ENCODE data around the gene EIF4H.
A peak's percentile ranks its signal among the peaks of the same experiment; 100 is the strongest.
"Not testable (repeated sequence)": the region's sequence is repeated elsewhere in the genome, so short reads cannot be mapped to it uniquely, and the experiment has no call there.

Gene EIF4H

DNA sequence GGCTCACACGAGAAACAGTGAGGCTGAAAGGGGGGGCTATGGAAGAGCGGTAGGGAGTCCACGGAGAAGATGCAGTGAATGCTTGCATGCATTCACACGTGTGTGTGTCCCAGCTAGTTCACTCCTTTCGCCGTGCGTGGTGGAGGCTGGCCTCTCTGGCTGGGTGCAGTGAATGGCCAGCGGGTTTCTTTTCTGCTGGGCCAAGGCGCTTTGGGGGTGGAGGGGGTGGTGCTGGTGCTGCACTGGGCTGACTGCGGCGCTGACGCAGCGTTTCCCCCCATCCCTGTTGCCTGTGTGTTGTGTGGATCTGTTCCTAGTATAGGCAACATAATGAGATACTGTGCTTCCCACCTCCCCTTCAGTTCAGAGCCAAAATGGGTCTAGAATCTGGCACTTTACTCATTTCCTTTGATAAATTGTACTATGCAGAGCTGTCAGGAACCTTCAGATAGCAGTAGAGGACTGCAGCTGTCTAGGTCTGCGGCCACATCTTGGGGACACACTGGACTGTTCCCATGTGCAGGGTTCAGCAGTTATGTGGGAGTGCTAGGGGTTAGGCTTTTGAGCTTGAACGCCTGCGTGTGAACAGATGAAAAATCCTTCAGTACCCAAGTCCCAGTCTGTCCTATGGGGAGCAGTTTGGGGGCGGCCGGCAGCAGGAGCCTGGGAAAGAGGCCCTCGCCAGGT is 22.0 kb downstream of the EIF4H start:
- intact Hi-C loops (cut with DNase I), result not testable (repeated sequence)
- DNase-seq, result peak; percentile 22 to 94 (median 57)

DNA sequence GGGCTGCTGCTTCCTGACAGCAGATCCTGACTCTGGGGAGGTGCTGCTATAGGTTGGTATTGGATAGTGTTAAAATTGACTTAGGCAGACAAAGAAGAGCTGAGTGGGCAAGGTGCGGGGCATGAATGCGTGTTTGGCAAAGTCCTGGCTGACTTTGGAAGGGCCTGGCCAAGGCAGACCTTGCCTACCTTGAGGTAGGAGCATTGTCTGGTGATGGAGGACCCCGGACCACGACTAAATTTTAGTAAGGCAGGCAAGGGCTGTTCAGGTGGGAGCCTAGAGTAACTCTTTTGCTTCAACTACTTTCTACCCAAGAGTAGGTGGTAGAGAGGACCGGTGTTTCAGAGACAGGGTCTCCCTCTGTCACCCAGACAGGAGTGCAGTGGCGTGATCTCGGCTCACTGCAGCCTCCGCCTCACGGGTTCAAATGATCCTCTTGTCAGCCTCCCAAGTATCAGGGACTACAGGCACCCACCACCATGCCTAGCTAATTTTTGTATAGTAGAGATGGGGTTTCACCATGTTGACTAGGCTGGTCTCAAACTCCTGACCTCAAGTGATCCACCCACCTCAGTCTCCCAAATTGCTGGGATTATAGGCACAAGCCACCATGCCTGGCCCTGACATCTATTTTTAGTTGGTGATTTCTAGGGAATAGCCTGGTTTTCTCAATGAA is 23.4 kb downstream of the EIF4H start:
- intact Hi-C loops (cut with DNase I), result no loop called here
- peak in 3 of 10 donors; percentile 4 to 60 (median 37) for DNase-seq

DNA sequence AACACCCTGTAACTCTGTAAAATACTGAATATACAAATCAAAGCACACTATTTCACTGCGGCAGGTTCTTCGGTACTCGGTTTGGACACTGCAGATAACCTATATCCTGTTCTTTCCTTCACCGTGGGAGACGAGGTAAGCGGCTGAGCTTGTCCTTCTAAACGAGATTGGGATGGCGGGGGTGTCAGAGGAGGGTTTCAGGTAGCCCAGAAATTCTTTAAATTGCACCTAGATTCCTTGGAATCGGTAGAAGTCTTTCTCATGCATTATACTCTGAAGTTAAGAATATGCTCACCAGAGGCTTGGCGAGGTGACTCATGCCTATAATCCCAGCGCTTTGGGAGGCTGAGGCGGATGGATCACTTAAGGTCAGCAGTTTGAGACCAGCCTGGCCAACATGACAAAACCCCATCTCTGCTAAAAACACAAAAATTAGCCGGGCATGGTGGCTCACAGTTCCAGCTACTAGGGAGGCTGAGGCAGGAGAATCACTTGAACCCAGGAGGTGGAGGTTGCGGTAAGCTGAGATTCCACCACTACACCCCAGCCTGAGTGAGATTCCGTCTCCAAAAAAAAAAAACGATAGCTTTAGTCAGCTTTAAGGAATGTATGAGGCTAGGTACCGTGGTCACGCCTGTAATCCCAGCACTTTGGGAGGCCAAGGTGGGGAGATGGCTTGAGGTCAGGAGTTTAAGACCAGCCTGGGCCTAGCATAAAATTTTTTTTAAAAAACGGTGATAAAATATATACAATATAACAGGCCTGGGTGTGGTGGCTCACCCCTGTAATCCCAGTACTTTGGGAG is 25.6 kb downstream of the EIF4H start:
- intact Hi-C loops (cut with DNase I), result no loop called here
- DNase-seq, result peak in 2 of 10 donors; percentile 3 to 11

DNA sequence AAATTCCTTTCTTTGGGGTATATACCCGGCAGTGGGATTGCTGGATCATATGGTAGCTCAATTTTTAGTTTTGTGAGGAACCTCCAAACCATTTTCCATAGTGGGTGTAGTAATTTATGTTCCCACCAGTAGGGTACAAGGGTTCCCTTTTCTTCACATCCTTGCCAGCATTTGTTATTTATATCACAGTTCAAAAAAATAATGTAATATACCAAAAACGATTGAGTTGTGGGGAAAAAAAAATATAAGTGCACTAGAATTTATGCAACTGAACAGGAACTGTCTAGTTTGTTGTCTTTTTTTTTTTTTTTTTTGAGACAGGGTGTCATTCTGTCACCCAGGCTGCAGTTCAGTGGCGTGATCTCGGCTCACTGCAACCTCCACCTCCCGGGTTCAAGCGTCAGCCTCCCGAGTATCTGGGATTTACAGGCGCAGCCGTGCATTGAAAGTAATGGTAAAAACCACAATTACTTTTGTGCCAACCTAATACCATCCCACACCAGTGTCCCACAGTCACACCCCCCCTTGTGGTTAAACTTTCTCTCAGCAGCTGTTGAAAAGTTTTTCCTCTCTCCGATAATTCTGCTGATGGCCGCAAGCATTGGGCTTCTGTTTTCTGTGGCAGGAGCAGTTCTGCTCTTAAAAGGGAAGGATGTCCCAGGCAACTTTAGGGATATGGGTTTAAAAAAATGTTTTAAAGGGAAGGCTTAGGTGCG is 28.8 kb downstream of the EIF4H start:
- peak in 2 of 10 donors; percentile 16 to 50 for DNase-seq
- intact Hi-C loops (cut with DNase I), result no loop called here

DNA sequence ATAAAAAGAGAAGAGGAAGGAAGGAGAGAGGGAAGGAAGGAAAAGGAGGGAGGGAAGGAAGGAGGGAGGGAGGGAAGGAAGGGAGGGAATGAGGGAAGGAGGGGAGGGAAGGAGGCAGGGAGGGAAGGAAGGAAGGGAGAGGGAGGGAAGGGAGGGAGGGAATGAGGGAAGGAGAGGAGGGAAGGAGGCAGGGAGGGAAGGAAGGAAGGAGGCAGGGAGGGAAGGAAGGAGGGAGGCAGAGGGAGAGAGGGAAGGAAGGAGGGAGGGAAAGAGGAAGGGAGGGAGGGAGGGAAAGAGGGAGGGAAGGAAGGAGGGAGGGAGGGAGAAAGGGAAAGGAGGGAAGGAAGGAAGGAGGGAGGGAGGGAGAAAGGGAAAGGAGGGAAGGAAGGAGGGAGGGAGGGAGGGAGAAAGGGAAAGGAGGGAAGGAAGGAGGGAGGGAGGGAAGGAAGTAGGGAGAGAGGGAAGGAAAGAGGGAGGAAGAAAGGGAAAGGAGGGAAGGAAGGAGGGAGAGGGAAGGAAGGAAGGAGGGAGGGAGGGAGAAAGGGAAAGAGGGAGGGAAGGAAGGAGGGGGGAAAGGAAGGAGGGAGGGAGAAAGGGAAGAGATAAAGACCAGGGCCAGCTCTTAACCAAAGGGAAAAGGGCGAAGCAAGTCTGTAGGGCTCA is 29.9 kb downstream of the EIF4H start:
- DNase-seq, result no peak
- intact Hi-C loops (cut with DNase I), result no loop called here

DNA sequence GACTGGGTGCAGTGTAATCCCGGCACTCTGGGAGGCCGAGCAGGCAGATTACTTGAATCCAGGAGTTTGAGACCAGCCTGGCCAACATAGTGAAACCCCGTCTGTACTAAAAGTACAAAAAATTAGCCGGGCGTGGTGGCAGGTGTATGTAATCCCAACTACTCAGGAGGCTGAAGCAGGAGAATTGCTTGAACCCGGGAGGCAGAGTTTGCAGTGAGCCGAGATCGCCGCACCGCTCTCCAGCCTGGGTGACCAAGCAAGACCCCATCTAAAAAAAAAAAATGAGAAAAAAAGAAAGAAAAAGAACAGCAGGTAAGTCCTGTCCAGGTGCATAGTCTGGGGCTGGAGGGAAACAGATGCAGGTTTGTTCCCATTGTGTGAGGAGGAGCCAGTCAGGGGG is 31.9 kb downstream of the EIF4H start:
- intact Hi-C loops (cut with DNase I), result loop anchor here (1.0 to 2.0 kb wide), 2 partner anchors 187 to 195 kb away; no protein-coding TSS in a partner anchor
- DNase-seq, result peak in 4 of 10 donors; percentile 12 to 66 (median 44)

DNA sequence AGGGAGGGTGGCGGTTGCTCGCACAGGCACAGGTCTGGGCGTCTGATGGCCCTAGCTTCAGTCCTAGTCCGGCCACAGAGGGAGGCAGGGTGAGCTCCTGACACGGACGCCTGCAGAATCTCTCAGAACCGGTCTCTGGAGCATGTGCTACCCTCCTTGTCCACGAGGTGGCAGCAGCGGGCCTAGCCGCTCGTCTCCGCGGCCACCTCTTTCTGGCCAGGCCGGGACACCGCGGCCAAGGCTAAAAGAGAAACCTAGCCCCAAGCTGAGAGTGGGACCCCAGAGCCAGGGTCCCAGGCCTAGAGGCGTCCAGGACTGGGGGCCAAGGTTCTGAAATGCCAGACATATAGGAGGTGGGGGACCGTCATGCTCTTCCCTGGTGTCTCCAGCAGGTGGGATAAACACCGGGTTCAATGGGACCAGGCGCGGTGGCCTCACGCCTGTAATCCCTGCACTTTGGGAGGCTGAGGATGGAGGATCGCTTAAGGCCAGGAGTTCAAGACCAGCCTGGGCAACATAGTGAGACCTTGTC is 32.5 kb downstream of the EIF4H start:
- peak; percentile 74 to 98 (median 92) for DNase-seq
- intact Hi-C loops (cut with DNase I), result loop anchor here (1.0 to 2.0 kb wide), 2 partner anchors 186 to 195 kb away; no protein-coding TSS in a partner anchor

DNA sequence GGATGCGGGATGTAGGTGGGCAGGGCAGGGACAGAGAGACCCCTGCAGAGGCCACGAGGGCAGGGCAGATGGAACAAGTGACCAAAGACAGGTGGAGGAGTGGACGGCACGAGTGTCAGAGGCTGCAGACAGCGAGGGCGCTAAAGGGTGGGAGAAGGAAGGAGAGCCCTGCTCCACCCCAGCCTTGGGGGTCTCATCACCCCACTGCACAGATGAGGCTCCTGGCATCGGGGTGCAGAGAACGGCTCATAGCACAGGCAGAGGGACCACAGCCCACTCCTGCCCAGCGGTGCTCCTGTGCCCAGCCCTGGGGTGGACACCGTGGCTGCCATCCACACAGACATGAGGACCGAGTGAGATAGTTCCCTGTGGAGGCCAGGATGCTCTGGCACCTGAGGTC is 33.4 kb downstream of the EIF4H start:
- intact Hi-C loops (cut with DNase I), result loop anchor here (2.0 kb wide), 1 partner anchor 185 kb away; no protein-coding TSS in a partner anchor
- peak in 4 of 10 donors; percentile 10 to 77 (median 39) for DNase-seq

DNA sequence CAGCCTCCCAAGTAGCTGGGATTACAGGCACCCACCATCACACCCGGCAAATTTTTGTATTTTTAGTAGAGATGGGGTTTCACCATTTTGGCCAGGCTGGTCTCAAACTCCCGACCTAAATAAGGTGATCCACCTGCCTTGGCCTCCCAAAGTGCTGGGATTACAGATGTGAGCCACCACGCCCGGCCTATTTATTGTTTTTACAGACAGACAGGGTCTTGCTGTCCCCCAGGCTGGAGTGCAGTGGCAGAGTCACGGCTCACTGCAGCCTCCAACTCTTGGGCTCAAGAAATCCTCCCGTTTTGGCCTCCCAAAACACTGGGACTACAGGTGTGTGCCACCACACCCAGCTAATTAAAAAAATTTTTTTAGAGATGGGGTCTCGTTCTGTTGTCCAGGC is 34.1 kb downstream of the EIF4H start:
- intact Hi-C loops (cut with DNase I), result not testable (repeated sequence)
- peak in 3 of 10 donors; percentile 18 to 41 (median 23) for DNase-seq

DNA sequence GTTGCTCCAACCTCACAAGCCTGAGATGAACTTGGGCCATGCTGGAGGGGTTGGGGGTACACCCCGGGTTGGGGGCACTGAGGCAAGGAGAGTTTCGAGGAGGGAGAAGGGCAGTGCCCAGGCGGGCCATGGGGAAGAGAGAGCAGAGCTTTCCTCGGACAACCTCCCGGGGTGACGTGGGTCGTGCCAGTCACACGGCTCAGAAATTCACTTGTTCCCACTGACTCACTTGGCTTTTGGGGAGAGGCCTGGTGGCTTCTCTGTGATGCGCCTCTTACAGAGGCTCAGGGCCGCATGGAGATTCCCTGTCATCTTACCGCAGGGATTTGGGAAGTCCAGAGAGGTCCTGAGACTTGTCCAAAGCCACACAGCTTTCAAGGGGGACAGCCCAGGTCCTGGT is 38.5 kb downstream of the EIF4H start:
- peak in 3 of 10 donors; percentile 38 to 70 (median 68) for DNase-seq
- intact Hi-C loops (cut with DNase I), result no loop called here

DNA sequence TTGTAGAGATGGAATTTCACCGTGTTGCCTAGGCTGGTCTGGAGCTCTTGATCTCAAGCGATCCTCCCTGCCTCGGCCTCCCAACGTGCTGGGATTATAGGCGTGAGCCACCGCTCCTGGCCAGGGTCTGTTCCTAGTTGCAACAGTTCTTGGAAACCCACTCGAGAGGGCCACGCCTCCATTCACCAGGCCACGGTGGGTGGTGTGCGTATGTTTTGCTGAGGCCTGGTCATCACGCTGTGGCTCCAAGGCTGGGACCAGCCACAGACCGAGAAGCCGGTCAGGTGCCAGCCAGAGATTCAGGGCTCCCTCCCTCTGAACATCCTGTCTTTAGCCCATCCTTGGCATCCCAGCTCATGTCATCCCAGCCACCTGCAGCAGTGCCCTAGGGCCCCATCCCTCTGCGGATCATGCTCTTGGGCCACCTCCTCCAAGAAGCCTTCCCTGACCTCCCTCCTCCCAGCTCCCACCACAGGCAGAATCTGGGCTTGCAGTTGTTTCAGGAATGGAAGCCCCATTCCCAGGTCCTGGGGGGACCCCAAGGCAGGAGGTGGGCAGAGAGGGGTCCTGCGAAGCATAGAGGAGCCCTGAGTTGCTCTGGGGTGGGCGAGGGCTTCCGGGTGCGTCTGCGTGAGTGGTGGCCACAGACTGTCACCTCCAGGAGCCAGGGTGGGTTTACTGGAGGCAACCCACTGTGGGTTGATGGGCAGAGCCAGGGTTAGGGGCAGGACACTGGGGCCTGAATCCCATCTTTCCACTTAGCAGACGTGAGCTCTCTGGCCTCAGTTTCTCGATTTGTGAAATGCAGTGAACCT is 40.9 kb downstream of the EIF4H start:
- peak in 3 of 10 donors; percentile 63 to 79 (median 72) for DNase-seq
- intact Hi-C loops (cut with DNase I), result no loop called here

DNA sequence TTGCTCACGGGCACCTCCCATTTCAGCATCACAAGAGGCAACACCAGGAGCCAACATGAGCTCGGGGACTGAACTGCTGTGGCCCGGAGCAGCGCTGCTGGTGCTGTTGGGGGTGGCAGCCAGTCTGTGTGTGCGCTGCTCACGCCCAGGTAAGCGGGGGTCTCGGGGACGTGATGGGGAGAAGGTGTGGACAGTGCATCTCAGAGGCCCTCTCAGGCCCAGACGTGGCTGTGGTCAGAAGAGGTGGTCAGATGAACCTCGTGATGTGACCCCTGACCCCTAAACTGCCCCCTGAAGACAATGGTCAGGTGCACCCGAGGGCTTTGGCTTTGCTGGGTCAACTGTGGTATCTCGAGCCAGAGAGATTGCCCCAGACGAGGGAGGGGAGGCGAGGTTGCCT is 41.8 kb downstream of the EIF4H start:
- intact Hi-C loops (cut with DNase I), result no loop called here

DNA sequence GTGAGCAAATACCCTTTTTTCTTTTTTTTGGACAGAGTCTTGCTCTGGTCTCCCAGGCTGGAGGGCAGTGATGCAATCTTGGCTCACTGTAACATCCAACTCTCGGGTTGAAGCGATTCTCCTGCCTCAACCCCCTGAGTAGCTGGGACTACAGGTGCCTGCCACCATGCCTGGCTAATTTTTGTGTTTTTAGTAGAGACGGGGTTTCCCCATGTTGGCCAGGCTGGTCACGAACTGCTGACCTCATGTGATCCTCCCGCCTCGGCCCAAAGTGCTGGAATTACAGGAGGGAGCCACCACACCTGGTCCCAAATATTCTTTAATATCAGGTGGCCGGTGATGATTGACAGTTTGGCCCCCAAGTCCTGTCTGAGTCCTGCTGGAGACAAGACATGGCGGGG is 42.2 kb downstream of the EIF4H start:
- peak in 2 of 10 donors; percentile 27 to 66 for DNase-seq
- intact Hi-C loops (cut with DNase I), result no loop called here

More for the DNA sequence above, 41.8 kb downstream of the EIF4H start:
- peak in 3 of 10 donors; percentile 25 to 59 (median 29) for DNase-seq

DNA sequence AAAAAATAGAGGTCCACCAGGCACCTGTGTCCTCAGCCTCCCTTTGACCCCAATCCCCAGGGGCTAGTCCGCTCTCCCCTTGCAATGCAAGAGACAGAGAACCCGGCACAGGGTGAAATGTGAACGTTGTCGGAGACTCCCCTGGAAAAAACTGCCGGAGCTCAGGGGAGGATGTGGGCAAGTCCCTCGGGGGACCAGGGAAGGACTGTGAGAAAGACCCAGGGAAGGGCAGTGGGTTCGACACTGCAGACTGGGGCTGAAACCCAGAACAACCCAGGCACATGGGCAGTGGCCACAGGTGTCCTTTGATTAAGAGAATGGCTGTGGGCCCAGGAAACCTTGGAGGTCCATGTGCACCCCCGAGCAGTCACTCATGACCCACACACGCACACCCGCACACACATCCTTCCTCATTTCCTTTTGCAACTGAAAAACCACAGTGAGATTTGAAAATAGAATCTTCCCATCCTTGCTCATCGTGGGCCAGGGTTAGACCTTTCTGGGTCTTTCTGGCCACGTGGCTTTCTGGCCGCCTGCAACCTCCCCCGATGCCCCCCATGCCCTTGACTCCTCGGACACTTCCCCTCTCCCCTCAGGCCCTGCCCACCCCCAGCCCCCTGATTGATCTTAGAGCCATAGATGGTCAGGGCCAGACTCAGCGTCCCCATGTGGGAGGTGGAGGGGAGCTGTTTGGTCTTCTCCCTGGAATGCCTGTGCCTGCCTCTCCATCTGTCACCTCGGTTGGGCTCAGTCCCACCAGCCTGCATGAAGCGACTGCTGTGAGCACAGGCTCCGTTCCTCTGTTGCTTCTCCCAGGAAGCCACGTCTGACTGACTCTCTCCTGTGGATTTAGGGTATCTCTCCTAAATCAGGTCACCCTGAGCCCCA is 43.5 kb downstream of the EIF4H start:
- DNase-seq, result peak in 3 of 10 donors; percentile 35 to 68 (median 47)
- intact Hi-C loops (cut with DNase I), result no loop called here

DNA sequence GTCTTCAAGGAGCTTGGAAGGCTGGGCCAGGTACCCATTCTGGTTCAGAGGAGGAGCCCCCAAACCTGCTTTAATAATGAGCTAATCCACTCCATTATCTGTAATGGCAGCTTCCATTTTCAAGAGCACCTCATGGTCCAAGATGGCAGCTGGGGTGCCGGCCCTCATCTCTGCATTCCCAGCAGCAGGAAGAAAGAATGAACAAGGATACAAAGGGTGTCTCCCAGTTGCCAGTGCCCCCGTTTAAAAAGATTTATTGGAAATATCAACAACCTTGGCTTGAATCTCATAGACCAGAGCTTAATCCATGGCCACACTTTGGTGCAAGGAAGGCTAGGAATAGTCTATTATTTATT is 44.2 kb downstream of the EIF4H start:
- intact Hi-C loops (cut with DNase I), result no loop called here
- DNase-seq, result peak in 2 of 10 donors; percentile 13 to 24

DNA sequence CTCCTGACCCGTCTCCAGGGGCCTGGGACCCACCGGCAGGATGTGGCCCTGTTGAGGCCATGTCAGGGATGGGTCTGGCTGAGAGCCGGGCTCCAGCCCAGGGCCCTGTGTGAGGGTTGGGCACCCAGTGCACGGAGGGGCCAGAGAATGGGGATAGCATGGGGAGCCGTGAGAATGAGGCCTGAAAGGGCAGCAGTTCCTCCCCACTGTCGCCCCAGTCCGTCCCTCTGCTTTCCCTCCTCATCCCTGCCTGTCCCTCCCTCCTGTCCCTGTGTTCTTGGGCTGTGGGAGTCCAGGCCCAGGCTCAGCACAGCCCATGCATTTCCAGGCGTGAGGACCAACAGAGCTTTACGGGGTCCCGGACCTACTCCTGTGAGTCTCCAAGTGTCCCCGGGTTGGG is 45.3 kb downstream of the EIF4H start:
- intact Hi-C loops (cut with DNase I), result no loop called here
- peak in 2 of 10 donors; percentile 63 to 67 for DNase-seq

DNA sequence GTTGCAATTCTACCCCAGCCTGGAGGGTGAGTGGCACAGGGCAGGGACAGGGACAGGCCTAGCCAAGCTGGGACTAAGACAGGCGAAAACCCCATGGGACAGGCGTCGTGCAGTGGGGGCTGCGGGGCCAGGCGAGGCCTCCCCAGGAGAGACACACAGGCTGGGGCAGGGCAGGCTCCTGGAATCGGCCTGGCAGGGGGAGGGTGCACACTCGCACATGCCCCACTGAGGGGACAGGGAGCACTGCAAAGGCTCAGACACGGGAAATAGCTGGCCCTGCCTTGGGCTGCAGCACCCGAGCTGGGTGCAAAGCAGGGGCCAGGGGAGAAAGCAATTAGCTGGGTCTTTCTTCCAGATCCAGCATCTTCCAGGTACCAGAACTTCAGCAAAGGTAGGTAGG is 46.1 kb downstream of the EIF4H start:
- intact Hi-C loops (cut with DNase I), result no loop called here
- peak in 2 of 10 donors; percentile 67 to 68 for DNase-seq

DNA sequence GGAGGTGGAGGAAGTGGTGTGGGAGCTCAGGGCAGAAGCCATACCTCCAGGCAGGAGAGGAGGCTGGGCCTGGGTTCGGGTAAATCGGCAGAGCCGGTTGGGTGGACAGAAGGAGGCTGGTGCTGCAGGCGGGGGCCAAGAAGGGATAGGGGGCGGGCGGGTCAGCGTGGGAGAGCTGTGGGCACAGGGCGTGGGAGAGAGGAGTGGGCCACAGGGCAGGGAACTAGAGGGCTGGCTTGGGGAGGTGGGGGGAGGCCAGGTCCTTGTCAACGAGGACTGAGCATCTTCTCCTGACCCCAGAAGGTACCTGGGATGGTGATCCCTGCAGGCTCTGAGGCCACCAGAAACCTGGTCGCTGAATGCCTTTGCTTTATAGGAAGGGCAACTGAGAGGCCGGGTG is 47.6 kb downstream of the EIF4H start:
- intact Hi-C loops (cut with DNase I), result no loop called here
- peak in 2 of 10 donors; percentile 17 to 63 for DNase-seq
